ENCODE results near the gene ULK1. TPM values are rescaled to one million over a fixed set of nuclear protein-coding genes. Genes with fewer than 3 reads are reported as not detected.
A peak's percentile ranks its signal among the peaks of the same experiment; 100 is the strongest.

ULK1 gene
- total RNA-seq, 1 experiment from 2014 or later = 72.1 TPM

DNA sequence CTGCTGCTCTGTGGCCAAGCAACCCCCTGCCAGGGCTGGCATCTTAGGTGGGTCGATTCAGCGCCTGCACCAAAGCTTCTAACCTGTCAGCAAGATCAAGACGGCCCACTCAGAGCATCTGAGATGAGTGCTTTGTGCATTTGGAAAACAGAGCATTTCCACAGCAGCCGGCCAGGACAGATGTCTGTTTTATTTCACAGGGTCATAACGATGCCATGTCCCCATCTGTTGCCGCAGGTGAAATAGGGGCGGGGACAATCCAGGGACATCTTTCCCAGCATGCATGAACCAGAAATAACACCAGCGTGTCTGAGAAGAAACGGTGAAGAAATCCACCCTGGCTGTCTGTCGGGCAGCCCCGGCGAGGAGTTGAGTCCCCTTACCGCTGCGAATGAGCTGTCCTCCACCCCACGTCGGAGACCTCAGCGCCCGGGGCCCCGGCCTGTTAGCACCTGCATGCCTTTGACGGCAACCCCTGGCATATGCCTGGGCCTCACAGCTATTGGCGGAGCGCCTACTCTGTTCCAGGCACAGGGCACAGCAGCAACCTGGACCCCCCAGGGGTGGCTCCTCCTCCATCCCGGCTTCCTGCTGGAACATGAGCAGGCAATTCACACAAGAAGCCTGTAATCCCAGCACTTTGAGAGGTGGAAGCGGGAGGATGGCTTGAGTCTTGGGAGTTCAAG lies 30.6 kb upstream of the ULK1 start:
- ATAC-seq (no peak), DNase-seq (ENCODE audit: low read depth, low spot score) (no peak)
- no peak overlapping the region for H3K4me3 ChIP-seq (ENCODE audit: low read depth in 2 of 2, low read length in 2 of 2)
- no peak overlapping the region; the same call in 1 of the 2 replicates for H3K27ac ChIP-seq (ENCODE audit: low read length)
- H3K4me1 ChIP-seq (ENCODE audit: control insufficient read depth, insufficient read depth, low read length) = peaks cover 43% of the 10 kb centered on the region
- TF ChIP-seq TCF7L2 (IDR thresholded peaks at IDR 0.05; ENCODE audit: low read depth, low read length) (no peak), SIN3A (IDR thresholded peaks at IDR 0.05; ENCODE audit: borderline replicate concordance, insufficient read depth, low read depth, low read length) (no peak)
- TF ChIP-seq, protein P1, sequence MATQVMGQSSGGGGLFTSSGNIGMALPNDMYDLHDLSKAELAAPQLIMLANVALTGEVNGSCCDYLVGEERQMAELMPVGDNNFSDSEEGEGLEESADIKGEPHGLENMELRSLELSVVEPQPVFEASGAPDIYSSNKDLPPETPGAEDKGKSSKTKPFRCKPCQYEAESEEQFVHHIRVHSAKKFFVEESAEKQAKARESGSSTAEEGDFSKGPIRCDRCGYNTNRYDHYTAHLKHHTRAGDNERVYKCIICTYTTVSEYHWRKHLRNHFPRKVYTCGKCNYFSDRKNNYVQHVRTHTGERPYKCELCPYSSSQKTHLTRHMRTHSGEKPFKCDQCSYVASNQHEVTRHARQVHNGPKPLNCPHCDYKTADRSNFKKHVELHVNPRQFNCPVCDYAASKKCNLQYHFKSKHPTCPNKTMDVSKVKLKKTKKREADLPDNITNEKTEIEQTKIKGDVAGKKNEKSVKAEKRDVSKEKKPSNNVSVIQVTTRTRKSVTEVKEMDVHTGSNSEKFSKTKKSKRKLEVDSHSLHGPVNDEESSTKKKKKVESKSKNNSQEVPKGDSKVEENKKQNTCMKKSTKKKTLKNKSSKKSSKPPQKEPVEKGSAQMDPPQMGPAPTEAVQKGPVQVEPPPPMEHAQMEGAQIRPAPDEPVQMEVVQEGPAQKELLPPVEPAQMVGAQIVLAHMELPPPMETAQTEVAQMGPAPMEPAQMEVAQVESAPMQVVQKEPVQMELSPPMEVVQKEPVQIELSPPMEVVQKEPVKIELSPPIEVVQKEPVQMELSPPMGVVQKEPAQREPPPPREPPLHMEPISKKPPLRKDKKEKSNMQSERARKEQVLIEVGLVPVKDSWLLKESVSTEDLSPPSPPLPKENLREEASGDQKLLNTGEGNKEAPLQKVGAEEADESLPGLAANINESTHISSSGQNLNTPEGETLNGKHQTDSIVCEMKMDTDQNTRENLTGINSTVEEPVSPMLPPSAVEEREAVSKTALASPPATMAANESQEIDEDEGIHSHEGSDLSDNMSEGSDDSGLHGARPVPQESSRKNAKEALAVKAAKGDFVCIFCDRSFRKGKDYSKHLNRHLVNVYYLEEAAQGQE (IDR thresholded peaks at IDR 0.05; ENCODE audit: insufficient read depth in 1 of 2, low read depth in 2 of 2, low read length in 1 of 2) = no peak
- TF ChIP-seq, protein P2, sequence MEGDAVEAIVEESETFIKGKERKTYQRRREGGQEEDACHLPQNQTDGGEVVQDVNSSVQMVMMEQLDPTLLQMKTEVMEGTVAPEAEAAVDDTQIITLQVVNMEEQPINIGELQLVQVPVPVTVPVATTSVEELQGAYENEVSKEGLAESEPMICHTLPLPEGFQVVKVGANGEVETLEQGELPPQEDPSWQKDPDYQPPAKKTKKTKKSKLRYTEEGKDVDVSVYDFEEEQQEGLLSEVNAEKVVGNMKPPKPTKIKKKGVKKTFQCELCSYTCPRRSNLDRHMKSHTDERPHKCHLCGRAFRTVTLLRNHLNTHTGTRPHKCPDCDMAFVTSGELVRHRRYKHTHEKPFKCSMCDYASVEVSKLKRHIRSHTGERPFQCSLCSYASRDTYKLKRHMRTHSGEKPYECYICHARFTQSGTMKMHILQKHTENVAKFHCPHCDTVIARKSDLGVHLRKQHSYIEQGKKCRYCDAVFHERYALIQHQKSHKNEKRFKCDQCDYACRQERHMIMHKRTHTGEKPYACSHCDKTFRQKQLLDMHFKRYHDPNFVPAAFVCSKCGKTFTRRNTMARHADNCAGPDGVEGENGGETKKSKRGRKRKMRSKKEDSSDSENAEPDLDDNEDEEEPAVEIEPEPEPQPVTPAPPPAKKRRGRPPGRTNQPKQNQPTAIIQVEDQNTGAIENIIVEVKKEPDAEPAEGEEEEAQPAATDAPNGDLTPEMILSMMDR (IDR thresholded peaks at IDR 0.05) = no peak
- POLR2A ChIA-PET = no interaction called here
- CTCF ChIA-PET = no interaction called here
- intact Hi-C loops (cut with micrococcal nuclease; ENCODE audit: unreplicated experiment) = no loop called here
- H3K9me3 ChIP-seq (ENCODE audit: control insufficient read depth, insufficient read depth, low read depth, low read length) = no peaks in the 10 kb centered on the region
- no TSS peak for BruUV-seq (replicated peaks)
- in situ Hi-C loops (cut with HindIII; ENCODE audit: low pct_unique_long_range_greater_than_20kb, low sequenced_read_pairs) = no loop called here
- no peaks in the 10 kb centered on the region for H3K27me3 ChIP-seq (ENCODE audit: control insufficient read depth, insufficient read depth, low read length)
- no peaks in the 10 kb centered on the region for H3K36me3 ChIP-seq (ENCODE audit: control insufficient read depth, insufficient read depth, low read length)

DNA sequence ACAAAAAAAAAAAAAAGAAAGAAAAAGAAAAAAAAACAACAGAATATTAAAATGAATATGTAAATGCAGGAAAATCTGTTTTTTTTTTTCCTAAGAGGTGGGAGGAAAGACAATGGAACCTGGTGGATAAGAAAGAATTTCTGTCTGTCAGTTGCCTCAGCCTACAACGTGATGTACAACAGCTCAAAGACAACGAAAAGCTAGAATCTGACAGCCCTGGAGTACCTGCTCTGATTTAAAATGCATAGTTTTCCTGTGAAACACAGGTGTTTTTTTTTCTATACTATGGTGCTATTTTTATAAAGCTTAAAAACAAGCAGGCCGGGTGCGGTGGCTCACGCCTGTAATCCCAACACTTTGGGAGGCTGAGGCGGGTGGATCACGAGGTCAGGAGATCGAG lies 30.0 kb upstream of the ULK1 start:
- no peaks in the 10 kb centered on the region for H3K27me3 ChIP-seq (ENCODE audit: control insufficient read depth, insufficient read depth, low read length)
- peak overlapping the region; percentile 26; the same call in 1 of the 2 replicates for H3K27ac ChIP-seq (ENCODE audit: low read length)
- TF ChIP-seq, protein P1 (IDR thresholded peaks at IDR 0.05; ENCODE audit: insufficient read depth in 1 of 2, low read depth in 2 of 2, low read length in 1 of 2) = no peak
- TF ChIP-seq POLR2AphosphoS5 (IDR thresholded peaks at IDR 0.05; ENCODE audit: low read depth, low read length) = no peak
- no peak for TF ChIP-seq TCF7L2 (IDR thresholded peaks at IDR 0.05; ENCODE audit: low read depth, low read length)
- TF ChIP-seq, protein P2 (IDR thresholded peaks at IDR 0.05) = no peak
- no peak for TF ChIP-seq SIN3A (IDR thresholded peaks at IDR 0.05; ENCODE audit: borderline replicate concordance, insufficient read depth, low read depth, low read length)
- DNase-seq (ENCODE audit: low read depth, low spot score) = no peak
- intact Hi-C loops (cut with micrococcal nuclease; ENCODE audit: unreplicated experiment) (no loop called here), in situ Hi-C loops (cut with HindIII; ENCODE audit: low pct_unique_long_range_greater_than_20kb, low sequenced_read_pairs) (no loop called here)
- ATAC-seq = no peak
- BruUV-seq (replicated peaks) = no TSS peak
- H3K4me1 ChIP-seq (ENCODE audit: control insufficient read depth, insufficient read depth, low read length) = peaks cover 43% of the 10 kb centered on the region
- no peaks in the 10 kb centered on the region for H3K36me3 ChIP-seq (ENCODE audit: control insufficient read depth, insufficient read depth, low read length)
- ChIA-PET CTCF (interaction anchor here (0.5 kb wide), 1 partner anchor 64 kb away, joined by 8 read pairs; no protein-coding TSS in a partner anchor), POLR2A (interaction anchor here (0.6 kb wide), 1 partner anchor 47 kb away, joined by 3 read pairs; no protein-coding TSS in a partner anchor)
- no peaks in the 10 kb centered on the region for H3K9me3 ChIP-seq (ENCODE audit: control insufficient read depth, insufficient read depth, low read depth, low read length)
- H3K4me3 ChIP-seq (ENCODE audit: low read depth in 2 of 2, low read length in 2 of 2) = no peak overlapping the region

Data from Panc1 (cell line).